ENCODE results near the gene SFTPB. TPM values are rescaled to one million over a fixed set of nuclear protein-coding genes. Genes with fewer than 3 reads are reported as not detected.

SFTPB gene
- total and polyA plus RNA-seq, 8 donors, result 0.14 to 4,040 (median 1.8) TPM; not detected in 1

- 89 to 94% (median 91%) methylated on average over 10 to 12 of the region's 12 CpGs for WGBS, 5 donors
- Histone ChIP-seq H3K4me1 (no peaks in the 10 kb centered on the region), H3K27ac (no peak overlapping the region), H3K27me3 (peaks cover 0 to 7% (median 0%) of the 10 kb centered on the region in 3 donors), H3K4me3 (no peak overlapping the region), H3K36me3 (no peaks in the 10 kb centered on the region), H3K9me3 (no peaks in the 10 kb centered on the region)
- TF ChIP-seq EP300 (IDR thresholded peaks at IDR 0.05) (no peak), CTCF (IDR thresholded peaks at IDR 0.05) (no peak), POLR2A (IDR thresholded peaks at IDR 0.05) (no peak), POLR2AphosphoS5 (IDR thresholded peaks at IDR 0.05) (no peak)
- intact Hi-C loops (cut with DNase I; ENCODE audit: low total_unique reads), result no loop called here
- DNase-seq, result no peak
Observed at GRCh38 chr2:85695691-85696668, 28.0 kb upstream of the SFTPB start.

- no peaks in the 10 kb centered on the region for H3K9me3 ChIP-seq
- H3K27ac ChIP-seq, result no peak overlapping the region
- H3K4me1 ChIP-seq, result no peaks in the 10 kb centered on the region
- peaks cover 0 to 7% (median 0%) of the 10 kb centered on the region in 3 donors for H3K27me3 ChIP-seq
- no peaks in the 10 kb centered on the region for H3K36me3 ChIP-seq
- WGBS, 5 donors, result 77 to 92% (median 89%) methylated on average over 11 of the region's 11 CpGs
- intact Hi-C loops (cut with DNase I; ENCODE audit: low total_unique reads), result no loop called here
- no peak for DNase-seq
- H3K4me3 ChIP-seq, result no peak overlapping the region
- no peak for TF ChIP-seq CTCF (IDR thresholded peaks at IDR 0.05)
- TF ChIP-seq EP300 (IDR thresholded peaks at IDR 0.05), result no peak
- no peak for TF ChIP-seq POLR2AphosphoS5 (IDR thresholded peaks at IDR 0.05)
- no peak for TF ChIP-seq POLR2A (IDR thresholded peaks at IDR 0.05)
Observed at GRCh38 chr2:85695121-85695520, 27.1 kb upstream of the SFTPB start.

- peaks cover 0 to 7% (median 0%) of the 10 kb centered on the region in 3 donors for H3K27me3 ChIP-seq
- H3K9me3 ChIP-seq, result no peaks in the 10 kb centered on the region
- 87 to 95% (median 94%) methylated on average over 10 to 15 of the region's 15 CpGs for WGBS, 5 donors
- TF ChIP-seq POLR2AphosphoS5 (IDR thresholded peaks at IDR 0.05) (no peak), CTCF (IDR thresholded peaks at IDR 0.05) (no peak), POLR2A (IDR thresholded peaks at IDR 0.05) (no peak), EP300 (IDR thresholded peaks at IDR 0.05) (no peak)
- intact Hi-C loops (cut with DNase I; ENCODE audit: low total_unique reads), result no loop called here
- no peaks in the 10 kb centered on the region for H3K4me1 ChIP-seq
- no peaks in the 10 kb centered on the region for H3K36me3 ChIP-seq
- no peak within 1 kb of the TSS for H3K4me3 ChIP-seq
- no peak within 1 kb of the TSS for H3K27ac ChIP-seq
- no peak for DNase-seq
Observed at GRCh38 chr2:85694052-85695025, 26.3 kb upstream of the SFTPB start, which contains the start of gene GNLY. TSS of gene GNLY (plus strand) at chr2:85694358. CDS start at chr2:85694419, 61 bp downstream.
